GM19239 (cell line): ENCODE results near the gene SF1.

Experiments
- DNase-seq: peaks from one replicate; pipeline ENCODE4 v3.0.0; 2011; ENCODE audit warnings: low spot score; ENCODE audit not compliant: insufficient read length
- FAIRE-seq: peaks from 2 replicates; lab custom pipeline; 2011; peaks lifted over from hg19 to GRCh38; lab: Jason Lieb, UNC

SF1 gene

DNA sequence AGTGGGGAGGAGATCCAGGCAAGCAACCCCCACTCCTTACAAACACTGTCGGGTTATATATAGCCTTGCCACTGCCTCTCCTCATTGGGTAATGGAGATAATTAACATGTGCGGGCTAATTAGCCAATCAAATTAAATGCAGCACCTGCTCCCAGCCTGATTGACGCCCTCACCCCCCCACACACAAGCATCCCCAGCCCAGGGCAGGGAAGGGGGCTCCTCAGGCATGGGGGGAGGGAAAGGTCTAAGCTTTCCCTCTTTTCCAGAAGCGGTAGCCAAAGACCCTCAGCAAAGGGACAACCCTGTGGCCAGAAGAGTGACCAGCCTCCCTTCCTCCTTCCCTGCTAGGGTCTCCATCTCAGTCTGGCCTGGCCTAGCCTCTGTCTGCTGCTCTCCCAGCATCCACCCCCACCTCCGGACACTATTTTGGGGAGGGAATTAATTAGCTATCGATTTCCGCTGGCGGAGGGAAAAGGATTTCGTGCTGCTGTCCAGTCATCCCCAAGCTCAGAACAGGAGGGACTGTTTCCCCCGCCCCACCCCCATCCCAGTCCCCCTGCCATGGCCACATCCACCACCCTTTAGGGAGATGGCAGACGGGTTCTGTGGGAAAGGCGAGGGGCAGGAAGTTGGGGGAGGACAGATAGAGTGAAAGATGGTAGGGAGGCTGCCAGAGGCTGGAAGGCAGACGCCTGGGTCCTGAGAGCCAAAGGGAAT is 62.4 kb downstream of the SF1 start:
- FAIRE-seq, result no peak
- no peak for DNase-seq

DNA sequence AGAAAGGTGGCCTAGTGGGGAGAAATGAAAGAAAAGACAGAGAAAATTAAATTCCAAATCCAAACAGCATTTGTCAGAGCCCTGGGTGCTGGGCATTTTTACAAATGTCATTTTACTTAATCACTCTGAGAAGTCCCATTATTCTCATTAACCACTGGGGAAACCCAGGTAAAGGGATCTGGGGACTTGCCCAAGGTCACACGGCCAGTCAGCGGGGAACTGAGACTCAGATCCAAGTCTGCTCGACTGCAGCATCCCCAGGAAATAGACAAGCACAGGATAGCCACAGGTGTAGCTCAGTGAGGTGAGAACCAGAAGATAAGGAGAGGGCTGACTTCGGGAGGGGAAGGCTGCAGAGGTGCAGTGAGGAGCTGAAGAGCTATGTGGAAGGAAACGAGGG is 63.2 kb downstream of the SF1 start:
- no peak for FAIRE-seq
- no peak for DNase-seq

DNA sequence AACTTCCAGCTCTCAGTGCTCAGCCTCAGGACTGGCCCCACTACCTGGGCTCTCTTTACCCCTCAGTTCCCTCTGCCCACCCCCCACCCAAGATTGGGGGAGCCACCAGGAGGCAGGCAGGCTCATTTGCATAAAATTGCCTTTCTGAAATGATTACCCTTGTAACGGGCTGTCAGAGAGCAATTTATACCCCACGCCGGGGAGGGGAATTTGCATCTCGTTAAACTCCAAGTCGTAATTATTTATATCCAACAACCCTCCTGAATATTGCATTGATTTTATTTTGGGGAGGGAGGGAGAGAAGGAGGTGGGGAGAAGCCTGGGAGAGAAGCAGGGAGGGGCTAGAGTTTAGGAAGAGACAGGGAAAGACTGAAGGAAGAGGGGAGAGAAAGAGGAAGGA is 63.7 kb downstream of the SF1 start:
- FAIRE-seq, result no peak

More for the DNA sequence above, 63.7 kb downstream of the SF1 start:
- no peak for DNase-seq
